GM19397 (cell line): ENCODE results near the gene TAP1.

Experiments used
- ATAC-seq: cut with Tn5 transposase; IDR thresholded peaks from one replicate; pipeline ENCODE4 v1.9.1; 2021; ENCODE audit warnings: mild to moderate bottlenecking, moderate library complexity; ENCODE audit not compliant: unreplicated experiment

TAP1 gene

GRCh38 chr6:32840604-32841246 lies 12.8 kb downstream of the TAP1 start:
- no peak for ATAC-seq

- no peak for ATAC-seq
These were observed 14.1 kb downstream of the TAP1 start for GRCh38 chr6:32839356-32839755.

DNA sequence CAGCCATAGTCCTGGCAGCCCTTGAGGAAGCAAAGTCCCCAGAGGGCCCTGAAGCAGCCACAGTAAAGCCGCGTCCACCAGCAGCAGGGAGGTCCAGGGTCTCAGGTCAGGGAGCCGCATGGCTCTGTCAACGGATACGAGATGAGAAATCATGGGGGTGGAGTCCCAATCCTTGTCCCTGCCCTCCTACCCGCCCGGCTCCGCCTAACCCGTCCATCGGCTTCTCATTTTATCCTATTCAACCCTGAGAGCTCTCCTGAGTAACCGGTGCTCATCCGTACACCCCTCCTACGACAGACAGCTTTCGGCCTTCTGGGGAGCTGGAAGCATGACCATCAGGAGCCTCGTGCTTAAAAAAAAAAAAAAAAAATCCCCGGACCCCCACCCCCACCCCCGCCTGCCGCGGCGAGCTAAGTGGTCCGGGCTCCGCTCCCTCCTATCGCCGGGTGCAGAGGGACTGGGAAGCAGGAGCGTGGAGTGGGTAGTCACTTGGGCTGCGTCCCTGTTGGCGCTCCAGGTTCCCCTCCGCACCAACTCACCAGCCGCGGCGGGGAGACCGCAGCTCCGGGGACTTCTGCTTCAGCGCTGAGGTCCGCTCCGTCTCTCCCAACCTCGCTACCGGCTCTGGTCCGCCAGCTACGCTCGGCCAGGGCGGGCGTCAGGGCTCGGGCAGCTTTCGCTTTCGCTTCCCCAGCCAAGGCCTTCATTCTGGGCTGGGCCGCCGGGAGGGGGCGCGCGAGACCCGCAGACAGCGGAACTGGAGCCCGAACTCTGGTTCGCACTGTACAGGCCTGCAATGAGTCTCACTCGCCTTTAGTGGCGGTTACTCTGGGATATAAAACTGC lies 15.2 kb downstream of the TAP1 start, which contains the start of gene TAP2:
Gene TAP2 (minus strand): TSS at position 626 of the 845 bp plus-strand sequence. CDS start 506 bp downstream, at position 120.
- ATAC-seq = peak; percentile 78

DNA sequence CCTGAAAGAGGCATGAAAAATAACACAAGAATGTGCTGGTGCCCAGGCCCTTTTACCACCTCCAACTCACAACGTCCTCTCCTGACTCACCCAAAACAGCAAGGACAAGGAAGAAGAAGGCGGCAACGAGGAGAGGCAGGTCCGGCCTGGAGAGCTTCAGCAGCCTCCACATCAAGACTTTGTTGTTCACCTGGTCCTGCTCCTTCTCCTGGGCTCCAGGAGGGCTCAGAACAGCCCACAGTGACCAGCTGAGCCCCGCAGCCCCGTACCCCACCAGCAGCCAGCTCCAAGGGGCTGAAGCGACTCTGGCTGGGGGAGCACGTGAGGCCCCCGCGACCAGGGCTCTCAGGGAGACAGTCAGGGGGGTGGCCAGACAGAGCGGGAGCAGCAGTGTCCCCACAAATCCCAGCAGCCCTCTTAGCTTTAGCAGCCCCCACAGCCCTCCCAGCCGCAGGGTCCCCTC lies 15.8 kb downstream of the TAP1 start:
- ATAC-seq = no peak

- ATAC-seq = no peak
These were observed 16.6 kb downstream of the TAP1 start for GRCh38 chr6:32836873-32837272.

DNA sequence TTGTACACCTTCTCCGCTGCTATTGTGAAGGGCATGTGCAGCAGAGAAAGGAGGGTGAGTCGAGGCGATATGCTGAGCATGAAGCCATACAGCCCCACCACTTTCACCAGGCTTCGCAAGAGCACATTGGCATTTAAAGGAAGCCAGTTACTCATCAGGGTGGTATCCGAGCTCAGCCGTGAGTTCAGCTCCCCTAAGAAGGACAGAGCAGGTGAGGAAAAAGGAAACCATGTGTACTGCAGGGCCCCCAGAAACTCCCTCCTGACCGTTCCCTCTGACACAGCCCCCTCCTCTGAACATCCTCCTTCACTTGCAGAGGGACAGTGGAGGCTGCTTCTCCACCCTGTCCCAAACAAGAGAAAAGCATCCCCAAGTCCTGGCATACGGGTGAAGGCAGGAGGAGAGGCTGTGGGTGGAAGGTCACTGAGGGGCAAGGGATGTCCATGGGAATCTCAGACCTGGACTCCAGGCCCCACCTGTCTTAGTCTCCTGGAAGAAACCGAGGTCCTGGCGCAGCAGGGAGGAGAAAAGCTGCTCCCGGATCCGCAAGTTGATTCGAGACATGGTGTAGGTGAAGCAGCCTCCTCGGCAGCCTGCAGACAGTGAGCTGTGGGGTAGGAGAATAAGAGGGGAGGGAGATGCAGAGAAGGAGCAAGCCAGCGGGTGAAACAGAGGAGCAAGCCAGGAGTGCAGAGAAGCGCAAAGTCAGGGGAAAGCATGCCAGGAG lies 18.2 kb downstream of the TAP1 start:
- no peak for ATAC-seq

DNA sequence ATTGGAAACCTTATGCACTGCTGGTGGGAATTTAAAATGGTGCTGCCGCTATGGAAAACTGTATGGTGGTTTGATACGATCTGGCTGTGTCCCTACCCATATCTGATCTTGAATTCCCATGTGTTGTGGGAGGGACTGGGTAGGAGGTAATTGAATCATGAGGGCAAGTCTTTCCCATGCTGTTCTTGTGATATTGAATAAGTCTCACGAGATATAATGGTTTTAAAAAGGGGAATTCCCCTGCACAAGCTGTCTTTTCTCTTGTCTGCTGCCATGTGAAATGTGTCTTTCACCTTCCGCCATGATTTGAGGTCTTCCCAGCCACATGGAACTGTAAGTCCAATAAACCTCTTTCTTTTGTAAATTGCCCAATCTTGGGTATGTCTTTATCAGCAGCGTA lies 19.8 kb downstream of the TAP1 start:
- no peak for ATAC-seq

GRCh38 chr6:32832535-32832934 lies 21.0 kb downstream of the TAP1 start:
- no peak for ATAC-seq

GRCh38 chr6:32830936-32831335 lies 22.6 kb downstream of the TAP1 start:
- no peak for ATAC-seq

- ATAC-seq = no peak
These were observed 23.5 kb downstream of the TAP1 start for GRCh38 chr6:32830017-32830416.

- no peak for ATAC-seq
These were observed 24.0 kb downstream of the TAP1 start for GRCh38 chr6:32829495-32829894.

DNA sequence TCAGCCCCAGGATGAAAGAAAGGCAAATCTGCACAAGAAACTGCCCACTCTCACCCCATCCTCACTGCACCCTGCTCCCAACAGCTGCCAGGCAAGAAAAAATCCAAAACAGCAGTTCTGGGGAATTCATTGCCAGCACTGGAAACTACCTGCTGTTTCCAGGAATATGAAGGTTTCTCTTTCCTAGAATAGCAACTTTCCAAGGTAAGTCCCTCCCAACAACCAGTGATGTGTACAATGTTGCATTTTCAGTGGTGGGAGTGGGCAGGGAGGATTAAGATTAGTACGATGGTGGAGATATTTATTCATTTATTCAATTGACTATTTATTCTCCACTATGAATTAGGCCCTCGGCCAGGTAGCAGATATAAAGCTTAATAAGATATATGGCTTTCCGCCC lies 26.5 kb downstream of the TAP1 start:
- no peak for ATAC-seq

DNA sequence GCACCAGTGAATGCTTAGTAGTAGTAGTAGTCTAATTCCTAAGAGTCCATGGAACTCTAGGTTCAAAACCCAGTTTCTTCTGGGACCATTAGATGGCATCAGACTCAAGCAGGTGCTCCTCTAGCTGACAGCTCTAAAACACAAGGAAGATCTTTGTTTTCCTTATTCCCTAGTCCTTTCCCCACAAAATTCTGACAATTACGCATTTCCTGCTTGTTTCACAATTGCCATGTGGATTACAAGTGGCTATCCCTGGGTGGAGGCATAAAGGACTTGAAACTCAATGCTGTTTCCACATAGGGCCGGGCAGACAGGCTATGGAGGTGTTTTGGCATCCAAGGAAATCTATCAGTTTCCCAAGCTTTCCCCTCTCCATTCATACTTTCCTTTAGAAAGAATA lies 27.5 kb downstream of the TAP1 start:
- no peak for ATAC-seq

GRCh38 chr6:32819729-32820128 lies 33.8 kb downstream of the TAP1 start:
- no peak for ATAC-seq

GRCh38 chr6:32818867-32819266 lies 34.6 kb downstream of the TAP1 start:
- no peak for ATAC-seq

GRCh38 chr6:32816746-32817204 lies 36.7 kb downstream of the TAP1 start, which contains the start of gene HLA-DOB:
HLA-DOB (minus strand) TSS chr6:32817002; CDS start chr6:32816951, 51 bp downstream.
- ATAC-seq = no peak

GRCh38 chr6:32815996-32816395 lies 37.5 kb downstream of the TAP1 start:
- no peak for ATAC-seq

GRCh38 chr6:32815115-32815514 lies 38.4 kb downstream of the TAP1 start:
- ATAC-seq = no peak

GRCh38 chr6:32814145-32814544 lies 39.4 kb downstream of the TAP1 start:
- no peak for ATAC-seq

- ATAC-seq = no peak
These were observed 44.3 kb downstream of the TAP1 start for GRCh38 chr6:32809171-32809570.

DNA sequence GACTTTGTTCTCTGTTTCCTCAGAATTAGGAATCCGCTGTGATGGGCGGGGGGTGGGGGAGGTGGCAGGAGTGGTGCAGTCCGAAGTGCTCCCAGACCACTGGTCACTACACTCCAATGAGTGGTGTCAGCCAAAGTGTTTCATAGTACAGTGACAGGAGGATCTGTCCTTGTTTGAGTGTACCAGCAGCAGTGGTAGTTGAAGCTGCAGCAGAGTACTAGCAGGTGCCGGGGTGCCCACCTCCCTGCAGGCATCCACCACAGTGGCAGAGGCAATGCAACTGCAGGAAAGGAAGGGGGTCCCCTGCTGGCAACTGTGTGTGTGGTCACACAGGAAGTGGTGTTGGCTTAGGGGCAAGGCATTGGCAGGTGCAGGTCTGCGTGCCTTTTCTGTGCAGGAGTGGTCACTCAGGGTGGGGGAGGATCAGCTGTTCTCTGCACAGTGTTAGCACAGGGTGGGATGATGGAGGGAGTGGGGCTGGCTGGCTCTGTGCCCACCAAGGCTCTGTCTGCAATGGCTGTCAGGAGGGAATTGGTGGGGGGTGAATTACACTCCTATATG lies 46.4 kb downstream of the TAP1 start:
- ATAC-seq = no peak
